Mammary epithelial cell (primary cell): ENCODE results near the gene FRRS1L.

Source experiments
- CTCF ChIP-seq, 2 donors: IDR thresholded peaks in 1 of 2; conservative IDR thresholded peaks in 1 of 2; 2 replicates each; pipeline ENCODE4 v1.5.1; 2011 to 2012; ENCODE audit warnings: inconsistent platforms in 2 of 2, low read length in 2 of 2, mild to moderate bottlenecking in 2 of 2, control low read depth in 1 of 2, low read depth in 1 of 2; ENCODE audit not compliant: insufficient read depth in 1 of 2; ENCODE audit errors: extremely low read depth in 1 of 2
- EZH2 ChIP-seq: IDR thresholded peaks from 2 replicates; pipeline ENCODE4 v1.6.1; 2012; ENCODE audit warnings: low read length, inconsistent platforms, borderline replicate concordance

GRCh38 chr9:109143881-109144562 lies 23.0 kb downstream of the FRRS1L start:
- peak; percentile 53 to 64 for TF ChIP-seq CTCF (conservative IDR thresholded peaks at IDR 0.05 in 1 of 2, IDR thresholded peaks at IDR 0.05 in 1 of 2; ENCODE audit: extremely low read depth in 1 of 2, insufficient read depth in 1 of 2, low read depth in 1 of 2, low read length in 2 of 2)
- no peak for TF ChIP-seq EZH2
